Mesothelial cell of epicardium (in vitro differentiated cells): ENCODE results near the gene SLC35F1. TPM values are rescaled to one million over a fixed set of nuclear protein-coding genes. Genes with fewer than 3 reads are reported as not detected.
A peak's percentile ranks its signal among the peaks of the same experiment; 100 is the strongest.

Experiments used
- DNase-seq, 2 experiments: peaks; one replicate each; pipeline ENCODE4 v3.0.0; 2021; ENCODE audit warnings: low spot score in 2 of 2; ENCODE audit not compliant: unreplicated experiment in 2 of 2
- H3K27ac Mint-ChIP-seq: 2 replicates; pipeline ENCODE4 v1.8.0; 2021; ENCODE audit warnings: mixed read lengths
- H3K27me3 Mint-ChIP-seq: 2 replicates; pipeline ENCODE4 v1.8.0; 2021; ENCODE audit warnings: low read depth, mixed read lengths
- H3K36me3 Mint-ChIP-seq: 2 replicates; pipeline ENCODE4 v1.8.0; 2021; ENCODE audit warnings: mixed read lengths
- H3K4me1 Mint-ChIP-seq: 2 replicates; pipeline ENCODE4 v1.8.0; 2021; ENCODE audit warnings: mixed read lengths
- H3K4me3 Mint-ChIP-seq: 2 replicates; pipeline ENCODE4 v1.8.0; 2021; ENCODE audit warnings: mild to moderate bottlenecking, moderate library complexity, mixed read lengths
- H3K9me3 Mint-ChIP-seq: 2 replicates; pipeline ENCODE4 v1.8.0; 2021; ENCODE audit warnings: mixed read lengths
- CTCF ChIP-seq: fragments of 200-600 bp; sonication (generic); IDR thresholded peaks from one replicate; pipeline ENCODE4 v1.5.0; 2021; ENCODE audit warnings: antibody characterized with exemption; ENCODE audit not compliant: unreplicated experiment
- total RNA-seq: library from RNA; stranded (reverse); gene quantifications from 3 replicates; pipeline ENCODE4 v1.2.1, GENCODE V29; 2021

Gene SLC35F1
- total RNA-seq, 1 donor from 2014 or later: 0.78 TPM

GRCh38 chr6:118316796-118317384, 409.8 kb downstream of the SLC35F1 start:
- Mint-ChIP-seq H3K4me1 (peaks cover 64% of the 10 kb centered on the region), H3K36me3 (no peaks in the 10 kb centered on the region), H3K9me3 (no peaks in the 10 kb centered on the region), H3K27me3 (no peaks in the 10 kb centered on the region), H3K27ac (peak overlapping the region; percentile 54), H3K4me3 (no peak overlapping the region)
- no peak for TF ChIP-seq CTCF
- DNase-seq: no peak

GRCh38 chr6:118317581-118318563, 410.8 kb downstream of the SLC35F1 start:
- H3K4me3 Mint-ChIP-seq: no peak overlapping the region
- no peaks in the 10 kb centered on the region for H3K27me3 Mint-ChIP-seq
- peaks cover 58% of the 10 kb centered on the region for H3K4me1 Mint-ChIP-seq
- no peak for DNase-seq
- peak overlapping the region; percentile 80 for H3K27ac Mint-ChIP-seq
- no peaks in the 10 kb centered on the region for H3K36me3 Mint-ChIP-seq
- no peak for TF ChIP-seq CTCF
- H3K9me3 Mint-ChIP-seq: no peaks in the 10 kb centered on the region

- no peak overlapping the region for H3K4me3 Mint-ChIP-seq
- DNase-seq: no peak
- no peaks in the 10 kb centered on the region for H3K27me3 Mint-ChIP-seq
- no peaks in the 10 kb centered on the region for H3K9me3 Mint-ChIP-seq
- peak overlapping the region; percentile 80 for H3K27ac Mint-ChIP-seq
- no peak for TF ChIP-seq CTCF
- no peaks in the 10 kb centered on the region for H3K36me3 Mint-ChIP-seq
- H3K4me1 Mint-ChIP-seq: peaks cover 50% of the 10 kb centered on the region
These were observed 411.6 kb downstream of the SLC35F1 start for GRCh38 chr6:118318648-118319047.

GRCh38 chr6:118319416-118319815, 412.4 kb downstream of the SLC35F1 start:
- no peak for TF ChIP-seq CTCF
- Mint-ChIP-seq H3K4me1 (peaks cover 54% of the 10 kb centered on the region), H3K36me3 (no peaks in the 10 kb centered on the region), H3K4me3 (no peak overlapping the region), H3K27me3 (no peaks in the 10 kb centered on the region), H3K27ac (no peak overlapping the region), H3K9me3 (no peaks in the 10 kb centered on the region)
- DNase-seq: no peak

GRCh38 chr6:118319894-118320649, 413.0 kb downstream of the SLC35F1 start:
- H3K36me3 Mint-ChIP-seq: no peaks in the 10 kb centered on the region
- TF ChIP-seq CTCF: no peak
- no peaks in the 10 kb centered on the region for H3K27me3 Mint-ChIP-seq
- H3K4me3 Mint-ChIP-seq: no peak overlapping the region
- peaks cover 55% of the 10 kb centered on the region for H3K4me1 Mint-ChIP-seq
- no peak for DNase-seq
- no peaks in the 10 kb centered on the region for H3K9me3 Mint-ChIP-seq
- H3K27ac Mint-ChIP-seq: no peak overlapping the region
